Adrenal gland (tissue), 5 donors: Measurements from ENCODE around the gene ADGRL2.
A peak's percentile ranks its signal among the peaks of the same experiment; 100 is the strongest.

Experiments used
- CTCF ChIP-seq, 6 experiments: fragments of 450-650 bp in 4 of 6; fragments of 200-600 bp in 2 of 6; sonication (generic) in 1 of 6; IDR thresholded peaks; 1 replicate in 5 of 6; 2 replicates in 1 of 6; pipeline versions ENCODE4 v1.5.1 to v1.8.0; 2016 to 2021; ENCODE audit warnings: antibody characterized with exemption in 6 of 6, mild to moderate bottlenecking in 2 of 6, moderate library complexity in 1 of 6
- POLR2A ChIP-seq, 2 donors: fragments of 450-650 bp; IDR thresholded peaks; one replicate each; pipeline ENCODE4 v1.6.1; 2017; ENCODE audit warnings: antibody characterized with exemption in 2 of 2, mild to moderate bottlenecking in 2 of 2, moderate library complexity in 1 of 2
- donor health status: DM: no; HTN: no; CAD: no.

GRCh38 chr1:81802707-81803430 lies 2.1 kb downstream of the ADGRL2 start:
- TF ChIP-seq CTCF (IDR thresholded peaks at IDR 0.05): peak; percentile 24 to 64 (median 50)
- TF ChIP-seq POLR2A (IDR thresholded peaks at IDR 0.05): peak in 1 of 2 donors; percentile 51
